ENCODE measurements around the gene VTA1.
"Not testable (repeated sequence)": the region's sequence is repeated elsewhere in the genome, so short reads cannot be mapped to it uniquely, and the experiment has no call there.

The VTA1 gene

GRCh38 chr6:142146828-142147662, at the start of gene VTA1, which contains the start of gene NMBR:
TSS of gene VTA1 (plus strand) at chr6:142147263. CDS start at chr6:142147288, 25 bp downstream.
TSS of gene NMBR (minus strand) at chr6:142147122. CDS start at chr6:142088658, 58,464 bp downstream.
- Mint-ChIP-seq H3K4me1 (ENCODE audit: low read depth) (peaks cover 37% of the 10 kb centered on the region), H3K27ac (peak within 1 kb of the TSS; percentile 87), H3K4me3 (peak within 1 kb of the TSS; percentile 96), H3K27me3 (peaks cover 1% of the 10 kb centered on the region), H3K9me3 (no peaks in the 10 kb centered on the region), H3K36me3 (ENCODE audit: low read depth) (peaks cover 31% of the 10 kb centered on the region)
- intact Hi-C loops (cut with micrococcal nuclease) = loop anchor here (5.0 to 10.0 kb wide), 3 partner anchors 58 to 1298 kb away; no protein-coding TSS in a partner anchor

- H3K27ac Mint-ChIP-seq; H3K4me3 Mint-ChIP-seq; H3K36me3 Mint-ChIP-seq (ENCODE audit: low read depth); H3K27me3 Mint-ChIP-seq; H3K4me1 Mint-ChIP-seq (ENCODE audit: low read depth); intact Hi-C loops (cut with micrococcal nuclease); H3K9me3 Mint-ChIP-seq: not testable (repeated sequence)
Observed at GRCh38 chr6:142104820-142105219, 42.2 kb upstream of the VTA1 start.

DNA sequence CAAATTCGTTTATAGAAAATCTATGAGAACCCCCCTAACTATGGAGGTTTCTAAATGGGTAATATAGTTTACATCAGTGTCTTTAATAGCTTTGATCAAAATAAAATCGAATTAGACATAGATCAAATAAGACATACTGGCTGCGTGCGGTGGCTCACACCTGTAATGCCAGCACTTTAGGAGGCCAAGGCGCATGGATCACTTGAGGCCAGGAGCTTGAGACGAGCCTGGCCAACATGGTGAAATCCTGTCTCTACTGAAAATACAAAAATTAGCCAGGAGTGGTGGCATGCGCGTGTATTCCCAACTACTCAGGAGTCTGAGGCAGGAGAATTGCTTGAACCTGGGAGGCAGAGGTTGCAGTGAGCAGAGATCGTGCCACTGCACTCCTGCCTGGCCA, 36.2 kb upstream of the VTA1 start:
- H3K36me3 Mint-ChIP-seq (ENCODE audit: low read depth); H3K27ac Mint-ChIP-seq; H3K9me3 Mint-ChIP-seq; H3K27me3 Mint-ChIP-seq; H3K4me1 Mint-ChIP-seq (ENCODE audit: low read depth); H3K4me3 Mint-ChIP-seq: not testable (repeated sequence)
- intact Hi-C loops (cut with micrococcal nuclease) = loop anchor here (5.0 kb wide), 1 partner anchor 434 kb away; no protein-coding TSS in a partner anchor

GRCh38 chr6:142112451-142113061, 34.5 kb upstream of the VTA1 start:
- H3K4me3 Mint-ChIP-seq = no peak overlapping the region
- H3K4me1 Mint-ChIP-seq (ENCODE audit: low read depth) = no peaks in the 10 kb centered on the region
- no peaks in the 10 kb centered on the region for H3K9me3 Mint-ChIP-seq
- intact Hi-C loops (cut with micrococcal nuclease) = loop anchor here (5.0 kb wide), 1 partner anchor 435 kb away; no protein-coding TSS in a partner anchor
- H3K36me3 Mint-ChIP-seq (ENCODE audit: low read depth) = no peaks in the 10 kb centered on the region
- no peaks in the 10 kb centered on the region for H3K27me3 Mint-ChIP-seq
- H3K27ac Mint-ChIP-seq = no peak overlapping the region

GRCh38 chr6:142117366-142117765, 29.7 kb upstream of the VTA1 start:
- Mint-ChIP-seq H3K4me1 (ENCODE audit: low read depth) (no peaks in the 10 kb centered on the region), H3K36me3 (ENCODE audit: low read depth) (no peaks in the 10 kb centered on the region), H3K27ac (no peak overlapping the region), H3K9me3 (no peaks in the 10 kb centered on the region), H3K4me3 (no peak overlapping the region), H3K27me3 (no peaks in the 10 kb centered on the region)
- intact Hi-C loops (cut with micrococcal nuclease) = no loop called here

DNA sequence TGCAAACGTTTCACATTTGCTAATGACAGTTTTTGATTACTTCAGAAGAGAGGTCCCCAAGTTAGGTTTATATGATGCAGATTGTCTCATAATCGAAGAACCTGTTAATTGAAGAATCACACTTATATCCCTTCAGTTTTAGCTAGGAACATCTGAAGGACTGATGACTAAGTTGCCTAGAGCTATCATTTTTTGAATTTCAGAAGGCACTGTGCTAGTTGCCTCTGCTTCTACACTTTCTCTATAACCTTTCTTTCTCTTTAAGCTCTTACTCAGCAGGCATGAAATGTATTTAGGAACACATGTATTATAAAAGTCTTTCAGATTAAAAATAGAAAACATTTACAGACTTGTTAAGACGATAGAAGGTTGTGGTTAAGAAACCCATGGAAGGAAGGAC, 28.7 kb upstream of the VTA1 start:
- intact Hi-C loops (cut with micrococcal nuclease) = no loop called here
- H3K27me3 Mint-ChIP-seq = no peaks in the 10 kb centered on the region
- H3K27ac Mint-ChIP-seq = no peak overlapping the region
- no peaks in the 10 kb centered on the region for H3K4me1 Mint-ChIP-seq (ENCODE audit: low read depth)
- H3K36me3 Mint-ChIP-seq (ENCODE audit: low read depth) = no peaks in the 10 kb centered on the region
- H3K4me3 Mint-ChIP-seq = no peak overlapping the region
- H3K9me3 Mint-ChIP-seq = no peaks in the 10 kb centered on the region

DNA sequence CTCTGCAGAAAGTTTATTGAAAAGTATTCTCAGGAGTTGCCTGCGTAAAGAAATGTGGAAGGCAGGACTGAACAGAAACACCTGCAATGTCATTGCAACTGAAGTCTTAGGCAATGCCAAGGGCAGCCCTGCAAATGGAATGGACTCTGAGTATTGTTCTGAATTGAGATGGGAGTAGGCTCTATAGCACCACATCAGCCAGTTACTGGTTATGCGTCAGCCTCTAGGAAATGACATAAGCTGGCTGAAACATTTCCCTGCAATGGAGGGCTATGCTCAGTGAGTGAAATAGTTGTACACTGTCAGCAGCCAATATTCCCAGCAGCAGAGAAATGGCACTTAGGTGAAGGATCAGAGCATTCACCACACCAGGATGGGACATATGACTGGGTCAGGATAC, 28.1 kb upstream of the VTA1 start:
- Mint-ChIP-seq H3K27me3 (no peaks in the 10 kb centered on the region), H3K9me3 (no peaks in the 10 kb centered on the region), H3K4me1 (ENCODE audit: low read depth) (no peaks in the 10 kb centered on the region), H3K36me3 (ENCODE audit: low read depth) (no peaks in the 10 kb centered on the region), H3K4me3 (no peak overlapping the region), H3K27ac (no peak overlapping the region)
- intact Hi-C loops (cut with micrococcal nuclease) = no loop called here

DNA sequence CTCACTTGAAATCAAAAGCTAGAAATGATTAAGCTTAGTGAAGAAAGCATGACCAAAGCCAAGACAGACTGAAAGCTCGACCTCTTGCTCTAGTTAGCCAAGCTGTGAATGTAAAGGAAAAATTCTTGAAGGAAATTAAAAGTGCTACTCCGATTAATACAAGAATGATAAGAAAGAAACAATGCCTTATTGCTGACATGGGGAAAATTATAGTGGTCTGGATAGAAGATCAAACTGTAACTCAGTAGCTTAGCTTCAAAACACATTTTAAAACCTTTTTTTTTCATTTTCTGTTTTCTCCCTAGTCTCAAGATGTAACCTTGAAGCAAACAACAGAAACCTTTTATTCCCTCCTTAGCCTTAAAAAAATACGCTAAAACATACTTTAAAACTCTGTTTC, 25.7 kb upstream of the VTA1 start:
- Mint-ChIP-seq H3K4me1 (ENCODE audit: low read depth) (no peaks in the 10 kb centered on the region), H3K9me3 (no peaks in the 10 kb centered on the region), H3K4me3 (no peak overlapping the region), H3K27me3 (peaks cover 1% of the 10 kb centered on the region), H3K36me3 (ENCODE audit: low read depth) (no peaks in the 10 kb centered on the region), H3K27ac (no peak overlapping the region)
- intact Hi-C loops (cut with micrococcal nuclease) = no loop called here

GRCh38 chr6:142130814-142131213, 16.2 kb upstream of the VTA1 start:
- H3K9me3 Mint-ChIP-seq = no peaks in the 10 kb centered on the region
- no peaks in the 10 kb centered on the region for H3K36me3 Mint-ChIP-seq (ENCODE audit: low read depth)
- intact Hi-C loops (cut with micrococcal nuclease) = no loop called here
- no peak overlapping the region for H3K27ac Mint-ChIP-seq
- H3K4me3 Mint-ChIP-seq = no peak overlapping the region
- peaks cover 3% of the 10 kb centered on the region for H3K27me3 Mint-ChIP-seq
- no peaks in the 10 kb centered on the region for H3K4me1 Mint-ChIP-seq (ENCODE audit: low read depth)

DNA sequence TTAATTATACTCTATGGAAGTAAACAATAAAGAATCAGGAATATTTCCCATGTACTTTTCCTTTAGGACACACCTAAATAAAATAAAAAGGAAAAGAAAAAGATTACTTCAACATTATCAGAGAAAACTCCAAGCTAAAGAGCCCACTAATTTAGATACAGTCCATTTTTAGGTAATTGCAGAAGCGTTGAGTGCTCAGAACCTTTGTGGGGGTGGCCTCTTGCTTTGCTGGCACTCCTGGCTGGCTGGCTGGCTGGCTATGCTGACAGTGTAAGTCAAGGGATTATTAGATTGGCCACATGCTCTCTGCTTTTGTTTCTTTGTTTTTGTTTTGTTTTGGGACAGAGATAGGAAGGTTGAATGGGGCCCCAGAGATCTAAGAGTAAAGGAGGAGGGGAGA, 14.4 kb upstream of the VTA1 start, which contains the start of gene GJE1:
Gene GJE1, plus strand, starts transcription at position 301 of the 400 bp plus-strand sequence. CDS start 234 bp downstream, outside the sequence.
- peaks cover 1% of the 10 kb centered on the region for H3K27me3 Mint-ChIP-seq
- H3K9me3 Mint-ChIP-seq = no peaks in the 10 kb centered on the region
- intact Hi-C loops (cut with micrococcal nuclease) = no loop called here
- H3K4me3 Mint-ChIP-seq = no peak within 1 kb of the TSS
- no peak within 1 kb of the TSS for H3K27ac Mint-ChIP-seq
- H3K4me1 Mint-ChIP-seq (ENCODE audit: low read depth) = no peaks in the 10 kb centered on the region
- no peaks in the 10 kb centered on the region for H3K36me3 Mint-ChIP-seq (ENCODE audit: low read depth)

DNA sequence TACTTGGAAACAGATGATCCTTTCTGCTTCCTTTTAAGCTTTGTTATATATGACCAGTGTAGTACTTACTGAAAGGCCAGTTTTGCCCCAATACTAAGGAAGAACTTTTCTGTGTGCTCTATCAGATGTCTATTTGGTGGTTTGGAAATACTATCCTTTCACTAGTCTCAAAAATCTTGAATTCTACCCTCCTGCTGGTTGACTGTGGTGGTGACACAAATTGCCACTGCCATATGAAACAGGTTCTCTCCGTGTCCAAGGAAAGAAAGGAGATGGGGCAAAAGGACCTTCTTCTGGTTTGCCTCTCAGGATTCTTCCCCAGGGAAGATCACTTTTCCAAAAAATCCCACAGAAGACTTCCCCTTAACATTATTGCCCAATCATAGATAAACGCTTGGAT, 8.2 kb upstream of the VTA1 start:
- no peaks in the 10 kb centered on the region for H3K4me1 Mint-ChIP-seq (ENCODE audit: low read depth)
- H3K4me3 Mint-ChIP-seq = no peak overlapping the region
- intact Hi-C loops (cut with micrococcal nuclease) = no loop called here
- no peaks in the 10 kb centered on the region for H3K36me3 Mint-ChIP-seq (ENCODE audit: low read depth)
- H3K9me3 Mint-ChIP-seq = no peaks in the 10 kb centered on the region
- no peaks in the 10 kb centered on the region for H3K27me3 Mint-ChIP-seq
- H3K27ac Mint-ChIP-seq = no peak overlapping the region

- H3K36me3 Mint-ChIP-seq (ENCODE audit: low read depth); H3K27me3 Mint-ChIP-seq; H3K4me1 Mint-ChIP-seq (ENCODE audit: low read depth); H3K9me3 Mint-ChIP-seq; H3K27ac Mint-ChIP-seq; H3K4me3 Mint-ChIP-seq: not testable (repeated sequence)
- intact Hi-C loops (cut with micrococcal nuclease) = loop anchor here (10.0 kb wide), 2 partner anchors 63 to 1303 kb away; no protein-coding TSS in a partner anchor
Observed at GRCh38 chr6:142141531-142141930, 5.5 kb upstream of the VTA1 start.

- Mint-ChIP-seq H3K9me3 (no peaks in the 10 kb centered on the region), H3K4me1 (ENCODE audit: low read depth) (peaks cover 41% of the 10 kb centered on the region), H3K27me3 (no peaks in the 10 kb centered on the region), H3K27ac (no peak overlapping the region), H3K4me3 (no peak overlapping the region), H3K36me3 (ENCODE audit: low read depth) (peaks cover 23% of the 10 kb centered on the region)
- intact Hi-C loops (cut with micrococcal nuclease) = loop anchor here (10.0 kb wide), 1 partner anchor 322 kb away; no protein-coding TSS in a partner anchor
Observed at GRCh38 chr6:142152746-142153145, 5.7 kb downstream of the VTA1 start.

DNA sequence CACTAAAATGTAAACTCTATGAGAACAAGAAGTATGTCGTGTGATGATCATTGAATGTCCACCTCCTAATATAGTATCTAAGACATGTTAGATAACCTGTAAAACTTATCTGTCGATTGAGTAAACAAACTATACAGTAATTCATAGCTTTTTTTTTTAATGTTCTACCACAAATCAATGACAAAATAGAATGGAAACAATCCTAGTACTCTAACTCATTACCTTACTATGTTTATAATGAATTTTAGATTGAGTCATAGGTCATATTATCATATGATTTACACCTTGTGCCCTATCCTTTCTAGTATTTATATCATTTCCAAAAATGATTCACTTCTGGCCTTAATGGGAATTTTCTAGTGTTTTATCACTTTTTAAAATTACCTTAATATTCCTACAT, 6.1 kb downstream of the VTA1 start:
- Mint-ChIP-seq H3K9me3 (no peaks in the 10 kb centered on the region), H3K4me1 (ENCODE audit: low read depth) (peaks cover 38% of the 10 kb centered on the region), H3K27me3 (no peaks in the 10 kb centered on the region), H3K4me3 (no peak overlapping the region), H3K36me3 (ENCODE audit: low read depth) (peaks cover 23% of the 10 kb centered on the region), H3K27ac (no peak overlapping the region)
- intact Hi-C loops (cut with micrococcal nuclease) = loop anchor here (10.0 kb wide), 1 partner anchor 322 kb away; no protein-coding TSS in a partner anchor
